Activated CD4-positive, alpha-beta T cell treated with anti-CD3 and anti-CD28 coated beads, Interleukin-2, amount 50 U/mL, for 1 hour (primary cell): Measurements from ENCODE around the gene PRKCB.
"Not testable (repeated sequence)": the region's sequence is repeated elsewhere in the genome, so short reads cannot be mapped to it uniquely, and the experiment has no call there.

Experiments
- DNase-seq: peaks from one replicate; pipeline ENCODE4 v3.0.0-alpha.2; 2020

Gene PRKCB

GRCh38 chr16:24140730-24141129, 304.9 kb downstream of the PRKCB start:
- DNase-seq = no peak

- no peak for DNase-seq
Measured at GRCh38 chr16:24141466-24141865, 305.7 kb downstream of the PRKCB start.

GRCh38 chr16:24141917-24142316, 306.1 kb downstream of the PRKCB start:
- DNase-seq = no peak

GRCh38 chr16:24145927-24146326, 310.1 kb downstream of the PRKCB start:
- no peak for DNase-seq

GRCh38 chr16:24146518-24146917, 310.7 kb downstream of the PRKCB start:
- DNase-seq = no peak

GRCh38 chr16:24149102-24149501, 313.3 kb downstream of the PRKCB start:
- DNase-seq = no peak

GRCh38 chr16:24150282-24150681, 314.5 kb downstream of the PRKCB start:
- no peak for DNase-seq

GRCh38 chr16:24151482-24151939, 315.7 kb downstream of the PRKCB start:
- DNase-seq = peak; percentile 9

GRCh38 chr16:24152048-24152447, 316.3 kb downstream of the PRKCB start:
- not testable (repeated sequence) for DNase-seq

- DNase-seq = no peak
Measured at GRCh38 chr16:24152826-24153225, 317.0 kb downstream of the PRKCB start.

GRCh38 chr16:24156777-24157176, 321.0 kb downstream of the PRKCB start:
- no peak for DNase-seq

- DNase-seq = no peak
Measured at GRCh38 chr16:24163935-24164334, 328.2 kb downstream of the PRKCB start.

- no peak for DNase-seq
Measured at GRCh38 chr16:24164416-24164815, 328.6 kb downstream of the PRKCB start.

GRCh38 chr16:24165273-24165672, 329.5 kb downstream of the PRKCB start:
- no peak for DNase-seq

GRCh38 chr16:24166661-24167528, 331.1 kb downstream of the PRKCB start:
- DNase-seq = no peak

- no peak for DNase-seq
Measured at GRCh38 chr16:24168856-24169255, 333.1 kb downstream of the PRKCB start.

- DNase-seq = no peak
Measured at GRCh38 chr16:24170407-24170806, 334.6 kb downstream of the PRKCB start.

GRCh38 chr16:24174504-24174903, 338.7 kb downstream of the PRKCB start:
- DNase-seq = no peak

- no peak for DNase-seq
Measured at GRCh38 chr16:24174957-24175356, 339.2 kb downstream of the PRKCB start.

- no peak for DNase-seq
Measured at GRCh38 chr16:24178496-24178895, 342.7 kb downstream of the PRKCB start.

GRCh38 chr16:24180451-24180850, 344.7 kb downstream of the PRKCB start:
- no peak for DNase-seq

- no peak for DNase-seq
Measured at GRCh38 chr16:24188021-24188542, 352.3 kb downstream of the PRKCB start.

GRCh38 chr16:24188751-24189318, 353.1 kb downstream of the PRKCB start:
- DNase-seq = no peak

- DNase-seq = no peak
Measured at GRCh38 chr16:24189941-24190340, 354.2 kb downstream of the PRKCB start.
